Omental fat pad (tissue), 4 donors: Measurements from ENCODE around the gene TAS1R1. TPM values are rescaled to one million over a fixed set of nuclear protein-coding genes. Genes with fewer than 3 reads are reported as not detected.

Experiments used
- ATAC-seq: fragments of 150-250 bp; one replicate; pipeline ENCODE4 v1.9.1; 2016; ENCODE audit warnings: mild to moderate bottlenecking, moderate library complexity; ENCODE audit not compliant: low FRiP score
- DNase-seq: peaks from one replicate; pipeline ENCODE4 v3.0.0-alpha.2; 2019; ENCODE audit warnings: low spot score
- CTCF ChIP-seq, 3 donors: fragments of 450-650 bp; IDR thresholded peaks; one replicate each; pipeline ENCODE4 v1.5.1; 2016 to 2017; ENCODE audit warnings: antibody characterized with exemption in 3 of 3, mild to moderate bottlenecking in 3 of 3, moderate library complexity in 2 of 3
- total RNA-seq, 4 donors: library from RNA; depleted of rRNA; stranded (reverse); fragments of >200 nt; gene quantifications; one replicate each; pipeline ENCODE4 v1.1.0, GENCODE V29; 2016

Gene TAS1R1
- total RNA-seq: under 1 TPM in 1 of 4 donors, not detected in 3; 0.19 TPM

- TF ChIP-seq CTCF (IDR thresholded peaks at IDR 0.05): no peak
Observed at GRCh38 chr1:6554907-6555778, at the start of gene TAS1R1. TAS1R1 (plus strand) TSS chr1:6555307; CDS start chr1:6555374, 67 bp downstream.

GRCh38 chr1:6505367-6506209 is 49.5 kb upstream of the TAS1R1 start:
- no peak for ATAC-seq
- DNase-seq: no peak
- TF ChIP-seq CTCF (IDR thresholded peaks at IDR 0.05): no peak

More at GRCh38 chr1:6554907-6555778, at the start of gene TAS1R1:
- DNase-seq: no peak
- ATAC-seq: no peak

GRCh38 chr1:6506210-6507036 is 48.7 kb upstream of the TAS1R1 start:
- no peak for TF ChIP-seq CTCF (IDR thresholded peaks at IDR 0.05)
- DNase-seq (no peak), ATAC-seq (no peak)

- no peak for TF ChIP-seq CTCF (IDR thresholded peaks at IDR 0.05)
- DNase-seq: no peak
- no peak for ATAC-seq
Observed at GRCh38 chr1:6507037-6507428, 48.1 kb upstream of the TAS1R1 start.

- no peak for TF ChIP-seq CTCF (IDR thresholded peaks at IDR 0.05)
- no peak for ATAC-seq
- no peak for DNase-seq
Observed at GRCh38 chr1:6507461-6507911, 47.6 kb upstream of the TAS1R1 start.

GRCh38 chr1:6508154-6508815 is 46.8 kb upstream of the TAS1R1 start:
- ATAC-seq (no peak), DNase-seq (no peak)
- no peak for TF ChIP-seq CTCF (IDR thresholded peaks at IDR 0.05)
